ENCODE measurements around the gene REN.

REN gene

GRCh38 chr1:204166219-204166618 lies at the start of gene REN:
TSS of gene REN (minus strand) at chr1:204166337. CDS start at chr1:204166293, 44 bp downstream.
- no peak for FAIRE-seq

GRCh38 chr1:204213668-204214662 lies 47.8 kb upstream of the REN start, which contains the start of gene GOLT1A:
TSS of gene GOLT1A (minus strand) at chr1:204213988. CDS start at chr1:204213906, 82 bp downstream.
- FAIRE-seq: no peak

- FAIRE-seq: no peak
Measured at GRCh38 chr1:204212715-204213114, 46.6 kb upstream of the REN start.

- FAIRE-seq: no peak
Measured at GRCh38 chr1:204211046-204211445, 44.9 kb upstream of the REN start.

- FAIRE-seq: no peak
Measured at GRCh38 chr1:204207136-204207616, 41.0 kb upstream of the REN start.

GRCh38 chr1:204206121-204206520 lies 40.0 kb upstream of the REN start:
- no peak for FAIRE-seq

GRCh38 chr1:204205486-204205885 lies 39.3 kb upstream of the REN start:
- FAIRE-seq: no peak

GRCh38 chr1:204204944-204205343 lies 38.8 kb upstream of the REN start:
- FAIRE-seq: no peak

GRCh38 chr1:204203206-204203767 lies 37.1 kb upstream of the REN start:
- FAIRE-seq: no peak

- no peak for FAIRE-seq
Measured at GRCh38 chr1:204202481-204202880, 36.3 kb upstream of the REN start.

GRCh38 chr1:204201348-204202040 lies 35.4 kb upstream of the REN start:
- no peak for FAIRE-seq

- no peak for FAIRE-seq
Measured at GRCh38 chr1:204199579-204199978, 33.4 kb upstream of the REN start.

GRCh38 chr1:204198348-204199340 lies 32.5 kb upstream of the REN start:
- FAIRE-seq: no peak

GRCh38 chr1:204197068-204197467 lies 30.9 kb upstream of the REN start:
- no peak for FAIRE-seq

- no peak for FAIRE-seq
Measured at GRCh38 chr1:204196068-204196795, 30.1 kb upstream of the REN start, which contains the start of gene KISS1. TSS of gene KISS1 (minus strand) at chr1:204196491. CDS start at chr1:204192876, 3,615 bp downstream.

- no peak for FAIRE-seq
Measured at GRCh38 chr1:204194771-204195170, 28.6 kb upstream of the REN start.

- FAIRE-seq: no peak
Measured at GRCh38 chr1:204194080-204194479, 27.9 kb upstream of the REN start.

GRCh38 chr1:204192589-204193352 lies 26.6 kb upstream of the REN start:
- no peak for FAIRE-seq

- no peak for FAIRE-seq
Measured at GRCh38 chr1:204192046-204192445, 25.9 kb upstream of the REN start.

- FAIRE-seq: no peak
Measured at GRCh38 chr1:204191456-204191855, 25.3 kb upstream of the REN start.
